ENCODE results near the gene AKT1S1.

AKT1S1 gene

DNA sequence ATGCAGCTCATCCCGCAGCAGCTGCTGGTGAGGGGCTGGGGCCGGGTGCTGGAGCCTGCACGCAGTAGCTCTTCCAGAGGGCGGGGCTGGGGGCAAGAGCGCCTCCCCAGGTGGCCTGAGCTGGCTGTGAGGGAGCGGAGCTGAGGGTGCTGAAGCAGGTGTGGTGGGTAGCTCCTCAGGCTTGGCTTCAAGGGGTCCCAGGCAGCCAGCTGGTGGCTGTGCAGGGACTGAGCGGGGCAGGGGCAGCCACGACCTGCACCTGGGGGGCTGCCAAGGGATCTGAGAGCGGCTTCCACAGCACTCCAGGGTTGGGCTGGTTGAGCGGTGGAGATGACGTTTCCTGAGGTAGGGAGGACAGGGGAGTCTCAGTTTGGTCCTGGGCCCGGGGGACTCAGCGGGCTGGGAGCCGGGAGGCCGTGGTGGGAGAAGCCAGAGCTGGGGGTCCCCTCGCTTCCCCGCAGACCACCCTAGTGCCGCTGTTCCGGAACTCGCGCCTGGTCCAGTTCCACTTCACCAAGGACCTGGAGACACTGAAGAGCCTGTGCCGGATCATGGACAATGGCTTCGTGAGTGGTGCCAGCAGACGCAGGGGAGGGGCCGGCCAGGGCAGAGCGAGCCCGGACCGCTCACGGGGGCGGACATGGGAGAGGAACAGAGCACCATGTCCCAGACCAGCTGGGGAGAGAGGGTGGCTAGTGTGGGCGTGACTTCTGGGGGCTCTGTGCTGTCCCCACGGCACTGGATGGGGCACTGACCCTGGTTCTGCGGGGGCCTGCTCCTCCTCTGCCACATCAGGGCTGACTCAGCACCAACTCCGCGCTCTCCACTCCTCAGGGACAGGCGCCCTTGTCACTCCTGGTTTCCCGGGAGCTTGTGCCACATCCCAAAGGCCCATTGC, 18.8 kb downstream of the AKT1S1 start:
- 0 out of 2 replicates have a peak, but pooled peaks have one; percentile 13 for TF ChIP-seq ELF4 (IDR thresholded peaks at IDR 0.05)
- TF ChIP-seq SP1 (IDR thresholded peaks at IDR 0.05) = no peak
- CTCF ChIA-PET = no interaction called here
- DNase-seq (ENCODE audit: extremely low spot score) = no peak
- POLR2A ChIA-PET = interaction anchor here (0.9 to 1.6 kb wide), 2 partner anchors 11 to 53 kb away, joined by 4 to 10 read pairs; no protein-coding TSS in a partner anchor

DNA sequence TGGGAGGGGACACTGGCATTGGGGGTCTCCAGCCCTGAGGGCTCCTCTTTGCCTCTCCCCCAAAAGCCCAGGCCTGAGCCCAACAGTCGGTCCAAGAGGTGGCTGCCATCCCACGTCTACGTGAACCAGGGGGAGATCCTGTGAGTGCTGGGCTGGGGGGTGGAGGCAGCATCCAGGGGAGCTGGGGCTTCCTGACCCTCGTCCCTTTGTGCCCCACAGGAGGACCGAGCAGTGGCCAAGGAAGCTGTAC, 19.4 kb downstream of the AKT1S1 start:
- POLR2A ChIA-PET = interaction anchor here (0.9 to 1.6 kb wide), 2 partner anchors 11 to 53 kb away, joined by 4 to 10 read pairs; no protein-coding TSS in a partner anchor
- no peak for DNase-seq (ENCODE audit: extremely low spot score)
- CTCF ChIA-PET = no interaction called here
- TF ChIP-seq NFRKB (IDR thresholded peaks at IDR 0.05) (no peak), ARNT (IDR thresholded peaks at IDR 0.05) (no peak), FOXK2 (IDR thresholded peaks at IDR 0.05) (no peak), L3MBTL2 (conservative IDR thresholded peaks at IDR 0.05) (no peak), CTBP1 (IDR thresholded peaks at IDR 0.05; ENCODE audit: borderline replicate concordance) (no peak), ZNF384 (IDR thresholded peaks at IDR 0.05) (no peak)

DNA sequence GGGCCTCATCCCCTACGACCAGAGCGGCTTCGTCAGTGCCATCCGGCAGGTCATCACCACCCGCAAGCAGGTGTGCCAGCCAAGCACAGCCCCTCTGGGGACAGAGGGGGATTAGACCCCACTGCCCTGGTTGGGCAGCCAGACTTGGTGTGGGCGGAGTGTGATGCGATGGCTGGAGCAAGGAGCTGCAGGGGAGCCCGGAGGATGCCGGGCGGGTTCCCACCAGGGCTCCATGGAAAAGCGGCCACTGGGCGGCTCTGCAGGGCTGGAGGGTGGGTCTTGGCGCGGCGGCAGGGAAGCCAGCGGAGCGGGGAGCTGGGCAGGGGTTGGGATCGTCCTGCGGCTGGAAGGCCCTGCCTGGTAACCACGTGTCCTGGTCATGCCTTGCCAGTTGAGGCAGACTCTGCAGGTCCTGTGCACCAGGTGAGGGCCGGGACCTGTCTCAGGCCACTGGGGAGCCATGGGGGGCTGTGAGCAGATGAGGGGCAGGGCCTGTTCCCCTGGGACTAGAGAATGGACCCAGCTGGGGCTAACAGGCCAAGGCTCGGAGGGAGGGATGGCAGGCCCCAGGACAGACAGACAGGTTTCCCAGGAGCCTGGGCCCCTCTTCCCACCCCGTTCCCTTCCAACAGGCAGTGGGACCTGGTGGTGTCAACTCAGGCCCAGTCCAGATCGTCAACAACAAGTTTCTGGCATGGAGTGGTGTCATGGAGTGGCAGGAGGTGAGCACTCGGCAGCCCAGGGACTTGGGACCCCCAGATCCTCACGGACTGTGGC, 19.9 kb downstream of the AKT1S1 start:
- POLR2A ChIA-PET = interaction anchor here (0.9 to 1.6 kb wide), 3 partner anchors 8 to 52 kb away, joined by 4 to 10 read pairs (median 5); no protein-coding TSS in a partner anchor
- CTCF ChIA-PET = no interaction called here
- no peak for DNase-seq (ENCODE audit: extremely low spot score)
- TF ChIP-seq HDGF (IDR thresholded peaks at IDR 0.05; ENCODE audit: borderline replicate concordance) (no peak), ZNF384 (IDR thresholded peaks at IDR 0.05) (no peak), ARNT (IDR thresholded peaks at IDR 0.05) (no peak)

DNA sequence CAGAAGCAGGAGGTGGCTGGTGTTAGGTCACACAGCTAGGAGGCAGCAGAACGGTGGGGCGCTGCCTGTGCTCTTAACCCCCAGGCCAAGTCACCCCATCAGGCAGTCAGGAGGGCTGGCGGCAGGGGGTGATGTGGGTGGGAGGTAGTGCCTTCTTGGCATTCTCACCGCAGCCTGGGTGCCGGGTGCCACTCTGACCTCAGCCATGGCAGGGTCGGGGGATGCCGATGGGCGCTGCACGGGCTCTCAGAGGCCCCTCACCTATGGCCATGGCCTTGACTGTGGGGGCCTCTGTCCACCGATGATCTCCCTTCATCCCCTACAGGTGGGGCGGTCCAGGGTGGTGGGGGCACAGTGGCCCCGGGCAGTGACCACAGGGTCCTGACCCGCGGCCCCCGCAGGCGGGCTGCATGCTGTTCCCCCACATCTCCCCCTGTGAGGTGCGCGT, 20.6 kb downstream of the AKT1S1 start:
- ChIA-PET CTCF (no interaction called here), POLR2A (interaction anchor here (1.1 to 1.6 kb wide), 2 partner anchors 9 to 19 kb away, joined by 3 to 5 read pairs; no protein-coding TSS in a partner anchor)
- DNase-seq (ENCODE audit: extremely low spot score) = no peak
- no peak for TF ChIP-seq SUZ12 (IDR thresholded peaks at IDR 0.05)
- TF ChIP-seq ARNT (IDR thresholded peaks at IDR 0.05) = no peak
- TF ChIP-seq, protein P1, sequence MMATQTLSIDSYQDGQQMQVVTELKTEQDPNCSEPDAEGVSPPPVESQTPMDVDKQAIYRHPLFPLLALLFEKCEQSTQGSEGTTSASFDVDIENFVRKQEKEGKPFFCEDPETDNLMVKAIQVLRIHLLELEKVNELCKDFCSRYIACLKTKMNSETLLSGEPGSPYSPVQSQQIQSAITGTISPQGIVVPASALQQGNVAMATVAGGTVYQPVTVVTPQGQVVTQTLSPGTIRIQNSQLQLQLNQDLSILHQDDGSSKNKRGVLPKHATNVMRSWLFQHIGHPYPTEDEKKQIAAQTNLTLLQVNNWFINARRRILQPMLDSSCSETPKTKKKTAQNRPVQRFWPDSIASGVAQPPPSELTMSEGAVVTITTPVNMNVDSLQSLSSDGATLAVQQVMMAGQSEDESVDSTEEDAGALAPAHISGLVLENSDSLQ (IDR thresholded peaks at IDR 0.05) = no peak
- TF ChIP-seq NFRKB (IDR thresholded peaks at IDR 0.05) = no peak
- TF ChIP-seq TARDBP (IDR thresholded peaks at IDR 0.05) = no peak
- TF ChIP-seq ELF4 (IDR thresholded peaks at IDR 0.05) = no peak
- no peak for TF ChIP-seq ZNF384 (IDR thresholded peaks at IDR 0.05)
- no peak for TF ChIP-seq FOXM1 (IDR thresholded peaks at IDR 0.05; ENCODE audit: borderline replicate concordance)
- no peak for TF ChIP-seq FOXA1 (IDR thresholded peaks at IDR 0.05)
- no peak for TF ChIP-seq LEF1 (IDR thresholded peaks at IDR 0.05; ENCODE audit: borderline replicate concordance)
- no peak for TF ChIP-seq FOXK2 (IDR thresholded peaks at IDR 0.05)
- TF ChIP-seq SP1 (IDR thresholded peaks at IDR 0.05) = no peak
- no peak for TF ChIP-seq CTBP1 (IDR thresholded peaks at IDR 0.05; ENCODE audit: borderline replicate concordance)
- TF ChIP-seq BHLHE40 (IDR thresholded peaks at IDR 0.05; ENCODE audit: borderline replicate concordance) = no peak
- TF ChIP-seq HDGF (IDR thresholded peaks at IDR 0.05; ENCODE audit: borderline replicate concordance) = no peak
- TF ChIP-seq L3MBTL2 (conservative IDR thresholded peaks at IDR 0.05) = no peak

DNA sequence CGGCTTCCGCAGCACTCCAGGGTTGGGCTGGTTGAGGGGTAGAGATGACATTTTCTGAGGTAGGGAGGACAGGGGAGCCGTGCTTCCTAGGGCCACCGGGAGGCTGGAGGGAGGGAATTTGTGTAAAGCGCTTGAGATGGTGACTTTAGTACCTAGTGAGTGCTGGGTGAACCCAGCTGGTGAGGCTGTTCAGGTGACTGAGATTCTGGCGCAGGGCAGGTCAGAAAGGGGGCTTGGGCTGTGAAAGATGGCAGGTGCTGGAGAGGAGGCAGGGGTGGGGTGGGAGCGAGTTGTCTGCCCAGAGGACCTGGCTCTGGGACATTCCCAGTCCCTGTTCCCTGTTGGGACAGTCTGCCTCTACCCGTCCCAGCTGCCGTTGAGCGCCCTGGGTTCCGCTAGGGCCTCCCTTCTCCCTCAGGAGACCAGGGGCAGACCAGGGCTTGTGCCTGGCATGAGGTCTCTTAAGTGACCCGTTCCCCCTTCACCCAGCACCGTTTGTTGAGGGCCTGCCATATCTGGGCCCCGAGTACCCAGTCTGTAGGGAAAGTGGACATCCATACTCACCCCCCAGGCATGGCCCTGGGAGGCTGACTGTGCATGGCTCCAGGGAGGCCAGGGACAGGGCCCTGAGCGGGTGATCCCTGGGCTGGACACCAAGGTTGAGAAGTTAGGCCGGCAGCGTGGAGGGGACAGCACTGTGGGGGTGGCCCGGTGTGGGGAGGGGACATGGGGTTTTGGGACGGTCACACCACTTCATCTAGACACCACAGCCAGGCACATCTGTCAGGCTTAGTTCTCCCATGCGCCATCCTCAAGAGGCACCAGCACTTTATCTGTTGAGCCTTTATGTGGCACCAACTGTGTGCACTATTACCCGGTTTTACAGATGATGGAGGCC, 21.2 kb downstream of the AKT1S1 start:
- ChIA-PET POLR2A (interaction anchor here (1.0 to 1.6 kb wide), 3 partner anchors 9 to 20 kb away, joined by 3 to 5 read pairs (median 4); no protein-coding TSS in a partner anchor), CTCF (no interaction called here)
- no peak for DNase-seq (ENCODE audit: extremely low spot score)
- TF ChIP-seq FOXK2 (IDR thresholded peaks at IDR 0.05) (no peak), ZNF384 (IDR thresholded peaks at IDR 0.05) (no peak), TARDBP (IDR thresholded peaks at IDR 0.05) (no peak), LEF1 (IDR thresholded peaks at IDR 0.05; ENCODE audit: borderline replicate concordance) (no peak), ARNT (IDR thresholded peaks at IDR 0.05) (no peak), L3MBTL2 (conservative IDR thresholded peaks at IDR 0.05) (no peak), SUZ12 (IDR thresholded peaks at IDR 0.05) (no peak), FOXM1 (IDR thresholded peaks at IDR 0.05; ENCODE audit: borderline replicate concordance) (no peak)

DNA sequence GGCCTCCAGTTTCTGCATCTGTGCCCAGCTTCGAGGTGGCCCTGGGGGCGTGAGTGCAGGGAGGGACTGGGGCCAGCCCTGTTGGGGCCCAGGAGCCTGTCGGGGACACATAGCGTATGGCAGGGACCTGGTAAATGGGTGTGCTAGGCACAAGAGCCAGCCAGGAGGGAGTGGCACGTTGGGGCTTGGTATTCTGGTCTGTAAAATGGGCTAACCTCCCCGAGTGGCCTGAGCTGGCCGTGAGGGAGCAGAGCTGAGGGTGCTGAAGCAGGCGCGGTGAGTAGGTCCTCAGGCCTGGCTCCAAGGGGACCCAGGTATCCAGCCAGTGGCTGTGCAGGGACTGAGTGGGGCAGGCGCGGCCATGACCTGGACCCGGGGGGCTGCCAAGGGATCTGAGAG, 21.9 kb downstream of the AKT1S1 start:
- ChIA-PET POLR2A (interaction anchor here (1.0 to 5.2 kb wide), 3 partner anchors 10 to 14 kb away, joined by 4 to 69 read pairs (median 5); partner anchors contain the start of gene PNKP), CTCF (no interaction called here)
- TF ChIP-seq NFRKB (IDR thresholded peaks at IDR 0.05) = no peak
- TF ChIP-seq, protein P1 (IDR thresholded peaks at IDR 0.05) = no peak
- DNase-seq (ENCODE audit: extremely low spot score) = no peak

All from HEK293T (cell line).